HEK293T (cell line): ENCODE measurements around the gene MOV10L1.

Source experiments
- ARNT ChIP-seq: fragments of 450-650 bp; IDR thresholded peaks from 2 replicates; pipeline ENCODE4 v1.6.1; 2017; ENCODE audit warnings: mild to moderate bottlenecking
- BHLHE40 ChIP-seq: fragments of 450-650 bp; IDR thresholded peaks from 2 replicates; pipeline ENCODE4 v1.6.1; 2016; ENCODE audit warnings: mild to moderate bottlenecking, moderate library complexity, borderline replicate concordance
- CTBP1 ChIP-seq: fragments of 450-650 bp; IDR thresholded peaks from 2 replicates; pipeline ENCODE4 v1.6.1; 2016; ENCODE audit warnings: borderline replicate concordance
- ELF4 ChIP-seq: fragments of 450-650 bp; IDR thresholded peaks from 2 replicates; pipeline ENCODE4 v1.6.1; 2017; ENCODE audit warnings: antibody characterized with exemption
- FOXA1 ChIP-seq: fragments of 450-650 bp; IDR thresholded peaks from 2 replicates; pipeline ENCODE4 v1.6.1; 2016; ENCODE audit warnings: mild to moderate bottlenecking
- FOXK2 ChIP-seq: fragments of 450-650 bp; IDR thresholded peaks from 2 replicates; pipeline ENCODE4 v1.6.1; 2016; ENCODE audit warnings: mild to moderate bottlenecking
- FOXM1 ChIP-seq: fragments of 450-650 bp; IDR thresholded peaks from 2 replicates; pipeline ENCODE4 v1.6.1; 2017; ENCODE audit warnings: mild to moderate bottlenecking, borderline replicate concordance
- HDGF ChIP-seq: fragments of 450-650 bp; IDR thresholded peaks from 2 replicates; pipeline ENCODE4 v1.6.1; 2017; ENCODE audit warnings: antibody characterized with exemption, borderline replicate concordance
- L3MBTL2 ChIP-seq: fragments of 450-650 bp; conservative IDR thresholded peaks from 2 replicates; pipeline ENCODE4 v1.6.1; 2016; ENCODE audit warnings: mild to moderate bottlenecking
- SP1 ChIP-seq: fragments of 450-650 bp; IDR thresholded peaks from 2 replicates; pipeline ENCODE4 v1.6.1; 2017
- SUZ12 ChIP-seq: fragments of 450-650 bp; IDR thresholded peaks from 2 replicates; pipeline ENCODE4 v1.6.1; 2016; ENCODE audit warnings: mild to moderate bottlenecking
- TARDBP ChIP-seq: fragments of 450-650 bp; IDR thresholded peaks from 2 replicates; pipeline ENCODE4 v1.6.1; 2016
- ZNF384 ChIP-seq: fragments of 450-650 bp; IDR thresholded peaks from 2 replicates; pipeline ENCODE4 v1.6.1; 2016
- TF ChIP-seq, protein P1 (sequence below): fragments of 450-650 bp; IDR thresholded peaks from 2 replicates; pipeline ENCODE4 v1.6.1; 2016

DNA sequence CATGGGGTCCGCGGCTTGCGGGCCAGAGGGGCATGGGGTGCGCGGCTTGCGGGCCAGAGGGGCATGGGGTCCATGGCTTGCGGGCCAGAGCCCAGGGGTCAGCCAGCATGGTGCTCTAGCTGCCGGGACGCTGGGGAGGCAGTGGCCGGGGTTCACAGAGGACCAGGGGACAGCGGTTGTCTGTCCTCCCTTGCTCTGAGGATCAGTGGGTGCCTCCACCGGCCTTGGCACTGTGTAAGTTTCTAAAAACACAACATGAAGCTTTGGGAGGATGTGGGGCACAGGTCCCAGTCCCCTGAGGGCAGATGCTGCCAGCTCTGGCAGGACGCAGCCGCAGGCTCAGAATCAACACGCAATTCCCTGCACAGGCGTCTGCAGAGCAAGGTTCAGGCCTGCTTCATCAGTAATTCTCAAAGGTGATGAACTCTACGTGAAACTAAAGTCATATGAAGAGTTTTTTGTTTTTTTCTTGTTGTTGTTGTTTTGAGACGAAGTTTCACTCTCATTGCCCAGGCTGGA is 7.5 kb upstream of the MOV10L1 start:
- TF ChIP-seq SP1 (no peak), BHLHE40 (no peak), TARDBP (no peak), HDGF (no peak), ARNT (no peak), SUZ12 (no peak), FOXK2 (no peak), FOXA1 (no peak), FOXM1 (no peak), L3MBTL2 (no peak), ZNF384 (no peak), ELF4 (no peak), CTBP1 (no peak)
- TF ChIP-seq, protein P1, sequence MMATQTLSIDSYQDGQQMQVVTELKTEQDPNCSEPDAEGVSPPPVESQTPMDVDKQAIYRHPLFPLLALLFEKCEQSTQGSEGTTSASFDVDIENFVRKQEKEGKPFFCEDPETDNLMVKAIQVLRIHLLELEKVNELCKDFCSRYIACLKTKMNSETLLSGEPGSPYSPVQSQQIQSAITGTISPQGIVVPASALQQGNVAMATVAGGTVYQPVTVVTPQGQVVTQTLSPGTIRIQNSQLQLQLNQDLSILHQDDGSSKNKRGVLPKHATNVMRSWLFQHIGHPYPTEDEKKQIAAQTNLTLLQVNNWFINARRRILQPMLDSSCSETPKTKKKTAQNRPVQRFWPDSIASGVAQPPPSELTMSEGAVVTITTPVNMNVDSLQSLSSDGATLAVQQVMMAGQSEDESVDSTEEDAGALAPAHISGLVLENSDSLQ = no peak
